OCI-LY7 (cell line): ENCODE results near the gene KNDC1.

Experiments used
- CTCF ChIP-seq: fragments of 200-600 bp; sonication (generic); conservative IDR thresholded peaks from 2 replicates; pipeline ENCODE4 v1.5.1; 2014; ENCODE audit warnings: mild to moderate bottlenecking, antibody characterized with exemption, low read length, moderate library complexity, mixed read lengths
- EZH2phosphoT487 ChIP-seq: fragments of 200-600 bp; sonication (generic); IDR thresholded peaks from 2 replicates; pipeline ENCODE4 v1.6.1; 2018; ENCODE audit warnings: low read depth, borderline replicate concordance, mild to moderate bottlenecking, mixed run types, antibody characterized with exemption, low read length, moderate library complexity, mixed read lengths

GRCh38 chr10:133212853-133213494, 53.0 kb downstream of the KNDC1 start:
- no peak for TF ChIP-seq CTCF
- no peak for TF ChIP-seq EZH2phosphoT487
